HEK293T (cell line): ENCODE measurements around the gene CUEDC1.

Experiments
- ARNT ChIP-seq: fragments of 450-650 bp; IDR thresholded peaks from 2 replicates; pipeline ENCODE4 v1.6.1; 2017; ENCODE audit warnings: mild to moderate bottlenecking
- BHLHE40 ChIP-seq: fragments of 450-650 bp; IDR thresholded peaks from 2 replicates; pipeline ENCODE4 v1.6.1; 2016; ENCODE audit warnings: mild to moderate bottlenecking, moderate library complexity, borderline replicate concordance
- ELF4 ChIP-seq: fragments of 450-650 bp; IDR thresholded peaks from 2 replicates; pipeline ENCODE4 v1.6.1; 2017; ENCODE audit warnings: antibody characterized with exemption
- FOXA1 ChIP-seq: fragments of 450-650 bp; IDR thresholded peaks from 2 replicates; pipeline ENCODE4 v1.6.1; 2016; ENCODE audit warnings: mild to moderate bottlenecking
- FOXM1 ChIP-seq: fragments of 450-650 bp; IDR thresholded peaks from 2 replicates; pipeline ENCODE4 v1.6.1; 2017; ENCODE audit warnings: mild to moderate bottlenecking, borderline replicate concordance
- HDGF ChIP-seq: fragments of 450-650 bp; IDR thresholded peaks from 2 replicates; pipeline ENCODE4 v1.6.1; 2017; ENCODE audit warnings: antibody characterized with exemption, borderline replicate concordance
- LEF1 ChIP-seq: fragments of 450-650 bp; IDR thresholded peaks from 2 replicates; pipeline ENCODE4 v1.6.1; 2017; ENCODE audit warnings: mild to moderate bottlenecking, borderline replicate concordance
- NFRKB ChIP-seq: fragments of 450-650 bp; IDR thresholded peaks from 2 replicates; pipeline ENCODE4 v1.6.1; 2016; ENCODE audit warnings: mild to moderate bottlenecking, moderate library complexity
- SP1 ChIP-seq: fragments of 450-650 bp; IDR thresholded peaks from 2 replicates; pipeline ENCODE4 v1.6.1; 2017
- SUZ12 ChIP-seq: fragments of 450-650 bp; IDR thresholded peaks from 2 replicates; pipeline ENCODE4 v1.6.1; 2016; ENCODE audit warnings: mild to moderate bottlenecking
- TARDBP ChIP-seq: fragments of 450-650 bp; IDR thresholded peaks from 2 replicates; pipeline ENCODE4 v1.6.1; 2016
- TF ChIP-seq, protein P1 (sequence below): fragments of 450-650 bp; IDR thresholded peaks from 2 replicates; pipeline ENCODE4 v1.6.1; 2016

DNA sequence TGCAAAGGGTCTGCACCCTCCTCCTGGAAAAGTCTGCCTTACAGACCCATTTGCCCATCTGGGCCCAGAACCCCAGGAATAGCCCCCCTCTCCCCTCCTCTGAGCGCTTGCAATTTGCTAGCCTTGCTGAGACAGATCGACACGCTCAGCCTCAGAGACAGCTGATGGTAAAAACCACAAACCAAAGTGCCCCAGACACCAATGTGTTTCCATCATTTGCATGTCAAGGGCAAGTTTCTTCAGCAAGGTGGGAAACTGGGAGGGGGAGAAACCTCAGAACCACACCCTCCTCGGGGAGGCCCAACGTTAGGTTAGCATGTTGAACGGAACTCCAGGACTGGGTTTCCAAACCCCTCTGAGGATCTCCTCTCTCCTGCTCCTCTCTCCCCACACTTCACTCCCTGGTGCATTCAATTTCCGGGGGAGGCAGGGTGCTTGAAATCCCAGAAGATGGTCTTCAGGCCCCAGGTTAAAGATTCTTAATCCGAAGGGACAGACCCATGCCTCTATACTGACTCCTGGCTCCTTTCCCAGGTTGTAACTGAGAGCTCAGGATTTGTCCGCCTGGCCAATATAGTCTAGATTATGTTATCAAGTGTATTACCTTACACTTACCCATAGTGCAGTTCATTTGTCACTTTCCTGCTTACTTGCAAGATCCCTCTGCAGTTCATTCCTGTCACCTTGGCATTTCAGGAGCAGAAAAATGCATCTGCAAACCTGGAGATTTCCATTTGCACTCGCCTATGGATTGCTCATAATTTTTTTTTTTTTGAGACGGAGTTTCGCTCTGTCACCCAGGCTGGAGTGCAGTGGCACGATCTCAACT is 1.3 kb upstream of the CUEDC1 start:
- no peak for TF ChIP-seq TARDBP
- no peak for TF ChIP-seq SUZ12
- TF ChIP-seq HDGF: no peak
- no peak for TF ChIP-seq BHLHE40
- no peak for TF ChIP-seq SP1
- TF ChIP-seq ARNT: no peak
- no peak for TF ChIP-seq LEF1
- no peak for TF ChIP-seq ELF4
- TF ChIP-seq, protein P1, sequence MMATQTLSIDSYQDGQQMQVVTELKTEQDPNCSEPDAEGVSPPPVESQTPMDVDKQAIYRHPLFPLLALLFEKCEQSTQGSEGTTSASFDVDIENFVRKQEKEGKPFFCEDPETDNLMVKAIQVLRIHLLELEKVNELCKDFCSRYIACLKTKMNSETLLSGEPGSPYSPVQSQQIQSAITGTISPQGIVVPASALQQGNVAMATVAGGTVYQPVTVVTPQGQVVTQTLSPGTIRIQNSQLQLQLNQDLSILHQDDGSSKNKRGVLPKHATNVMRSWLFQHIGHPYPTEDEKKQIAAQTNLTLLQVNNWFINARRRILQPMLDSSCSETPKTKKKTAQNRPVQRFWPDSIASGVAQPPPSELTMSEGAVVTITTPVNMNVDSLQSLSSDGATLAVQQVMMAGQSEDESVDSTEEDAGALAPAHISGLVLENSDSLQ: no peak
- TF ChIP-seq FOXA1: no peak
- no peak for TF ChIP-seq FOXM1
- no peak for TF ChIP-seq NFRKB
